Measurements from ENCODE around the gene ITGAL. TPM values are rescaled to one million over a fixed set of nuclear protein-coding genes. Genes with fewer than 3 reads are reported as not detected.

ITGAL gene
- total and polyA plus RNA-seq, 10 donors = 26.6 to 212 (median 130) TPM

DNA sequence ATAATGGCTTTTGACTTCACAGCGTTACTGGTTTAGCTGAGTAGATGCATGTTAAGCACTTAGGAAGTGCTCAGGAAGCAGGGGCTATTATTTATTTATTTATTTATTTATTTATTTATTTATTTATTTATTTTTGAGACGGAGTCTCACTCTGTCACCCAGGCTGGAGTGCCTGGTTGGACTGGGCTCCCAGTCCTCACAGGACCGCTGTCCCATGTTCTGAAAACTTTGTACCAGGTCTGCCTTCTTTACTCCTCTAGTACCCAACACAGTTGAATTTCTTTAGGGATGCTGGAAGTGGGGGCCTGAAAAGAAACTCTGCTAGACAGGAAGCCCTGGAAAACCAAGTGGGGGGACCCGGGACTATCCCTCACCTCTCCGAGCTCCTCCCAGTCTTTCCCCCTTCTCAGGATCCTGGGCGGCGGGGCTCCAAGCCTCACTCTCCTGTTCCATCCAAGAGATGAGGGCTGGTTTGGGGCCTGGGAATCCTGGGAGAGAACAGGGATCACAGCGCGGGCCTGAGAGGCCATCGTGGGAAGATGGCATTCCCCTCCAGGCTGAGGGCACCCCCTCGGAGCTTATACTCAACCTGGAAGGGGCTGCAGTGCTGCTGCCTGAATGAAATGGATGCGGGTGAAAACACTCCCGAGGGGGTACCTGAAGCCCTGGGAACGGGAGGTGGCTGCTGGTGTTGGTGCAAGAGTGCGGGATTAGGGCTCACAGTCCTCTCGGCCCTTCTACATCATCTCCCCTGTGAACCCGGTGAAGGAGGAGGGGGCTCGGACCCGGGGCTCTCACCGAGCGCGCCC lies 98.3 kb downstream of the ITGAL start:
- H3K36me3 ChIP-seq = peaks cover 0 to 6% (median 2%) of the 10 kb centered on the region in 6 donors
- no peaks in the 10 kb centered on the region for H3K9me3 ChIP-seq
- peak; percentile 79 for DNase-seq
- H3K27ac ChIP-seq = peak overlapping the region; percentile 93 to 100 (median 98)
- TF ChIP-seq POLR2A (IDR thresholded peaks at IDR 0.05) = no peak
- TF ChIP-seq POLR2AphosphoS5 (IDR thresholded peaks at IDR 0.05) = no peak
- TF ChIP-seq, protein P1, sequence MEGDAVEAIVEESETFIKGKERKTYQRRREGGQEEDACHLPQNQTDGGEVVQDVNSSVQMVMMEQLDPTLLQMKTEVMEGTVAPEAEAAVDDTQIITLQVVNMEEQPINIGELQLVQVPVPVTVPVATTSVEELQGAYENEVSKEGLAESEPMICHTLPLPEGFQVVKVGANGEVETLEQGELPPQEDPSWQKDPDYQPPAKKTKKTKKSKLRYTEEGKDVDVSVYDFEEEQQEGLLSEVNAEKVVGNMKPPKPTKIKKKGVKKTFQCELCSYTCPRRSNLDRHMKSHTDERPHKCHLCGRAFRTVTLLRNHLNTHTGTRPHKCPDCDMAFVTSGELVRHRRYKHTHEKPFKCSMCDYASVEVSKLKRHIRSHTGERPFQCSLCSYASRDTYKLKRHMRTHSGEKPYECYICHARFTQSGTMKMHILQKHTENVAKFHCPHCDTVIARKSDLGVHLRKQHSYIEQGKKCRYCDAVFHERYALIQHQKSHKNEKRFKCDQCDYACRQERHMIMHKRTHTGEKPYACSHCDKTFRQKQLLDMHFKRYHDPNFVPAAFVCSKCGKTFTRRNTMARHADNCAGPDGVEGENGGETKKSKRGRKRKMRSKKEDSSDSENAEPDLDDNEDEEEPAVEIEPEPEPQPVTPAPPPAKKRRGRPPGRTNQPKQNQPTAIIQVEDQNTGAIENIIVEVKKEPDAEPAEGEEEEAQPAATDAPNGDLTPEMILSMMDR (IDR thresholded peaks at IDR 0.05 in 8 of 11, conservative IDR thresholded peaks at IDR 0.05 in 3 of 11) = no peak
- intact Hi-C loops (cut with DNase I; ENCODE audit: low total_unique reads) = no loop called here
- no peaks in the 10 kb centered on the region for H3K27me3 ChIP-seq (replicated peaks in 1 of 7)
- H3K4me1 ChIP-seq = peaks cover 26 to 62% (median 47%) of the 10 kb centered on the region in 6 donors
- peak overlapping the region; percentile 43 to 76 (median 60) for H3K4me3 ChIP-seq
- 11 to 16% (median 12%) methylated on average over 14 to 22 of the region's 22 CpGs for WGBS, 5 donors

DNA sequence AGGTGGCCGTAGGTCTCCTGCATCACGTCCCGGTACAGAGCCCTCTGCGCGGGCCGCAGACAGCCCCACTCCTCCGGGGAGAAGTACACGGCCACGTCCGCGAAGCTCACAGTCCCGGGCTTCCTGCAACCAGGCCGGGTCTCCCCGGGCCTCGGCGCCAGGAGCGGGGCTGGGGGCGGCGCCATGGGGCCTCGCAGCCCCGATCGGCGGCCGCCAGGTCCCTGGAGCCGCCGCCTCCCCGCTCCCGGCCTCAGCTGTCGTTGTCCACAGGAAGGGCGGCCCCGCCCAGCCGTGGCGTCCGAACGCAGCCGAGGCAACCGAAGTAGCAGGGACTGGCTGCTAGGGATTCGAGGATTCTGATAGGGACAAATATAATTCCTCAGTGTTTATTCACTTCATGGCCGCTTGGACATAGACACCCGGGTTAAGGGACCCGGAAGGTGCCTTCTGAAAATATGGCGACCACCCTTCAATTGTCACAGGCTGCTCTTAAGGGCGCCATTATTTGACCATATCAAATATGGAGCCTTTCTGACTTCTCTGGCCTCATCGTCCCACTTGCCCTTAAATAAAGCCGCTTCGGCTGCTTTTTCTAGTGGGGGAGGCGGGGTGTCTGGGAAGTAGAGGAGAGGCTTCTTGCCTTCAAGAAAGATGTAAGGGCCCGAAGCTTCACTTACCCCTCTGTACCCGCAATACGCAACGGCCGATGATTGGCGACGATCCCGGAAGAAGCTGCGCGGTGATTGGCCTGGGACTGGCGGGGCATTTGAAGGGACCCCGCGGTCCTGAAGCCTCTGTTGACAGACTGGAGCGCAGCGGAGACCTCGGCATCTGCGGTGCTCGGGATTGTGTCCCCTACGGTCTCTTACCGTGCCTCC lies 99.1 kb downstream of the ITGAL start, which contains the start of gene ZNF688:
ZNF688 (minus strand) TSS at position 270 of the 878 bp plus-strand sequence; CDS start at position 185, 85 bp downstream.
- intact Hi-C loops (cut with DNase I; ENCODE audit: low total_unique reads) = no loop called here

More for the DNA sequence above, 99.1 kb downstream of the ITGAL start, which contains the start of gene ZNF688:
- Histone ChIP-seq H3K4me1 (peaks cover 26 to 62% (median 47%) of the 10 kb centered on the region in 6 donors), H3K9me3 (no peaks in the 10 kb centered on the region), H3K27me3 (replicated peaks in 1 of 7) (no peaks in the 10 kb centered on the region), H3K36me3 (peaks cover 0 to 15% (median 2%) of the 10 kb centered on the region in 6 donors), H3K27ac (peak within 1 kb of the TSS; percentile 93 to 100 (median 98)), H3K4me3 (peak within 1 kb of the TSS; percentile 43 to 76 (median 60))
- TF ChIP-seq POLR2A (IDR thresholded peaks at IDR 0.05) (peak in 2 of 3 donors; percentile 28 to 67), POLR2AphosphoS5 (IDR thresholded peaks at IDR 0.05) (peak; percentile 79 to 87 (median 84))
- TF ChIP-seq, protein P1 (IDR thresholded peaks at IDR 0.05 in 8 of 11, conservative IDR thresholded peaks at IDR 0.05 in 3 of 11) = peak in 2 of 11 experiments; percentile 14 to 25
- peak; percentile 97 for DNase-seq
- 0 to 2% (median 0%) methylated on average over 22 to 67 of the region's 67 CpGs for WGBS, 5 donors

Small RNA genes within 50 kb of the gene (microRNA-seq; reads per million reads assigned to microRNA genes)
- 0.36 to 4.2 (median 1.1) reads per million in 3 donors for gene MIR4518

Small RNA genes within 50 kb of the gene (small RNA-seq; reads per million reads assigned to genes)
- gene MIR4518 (0 reads per million in 4 donors), gene RF00019 (0 reads per million in 4 donors), gene RNU7-61P (0 reads per million in 4 donors)

Other genes starting within 250 kb of the ITGAL start
- 10 to 100 TPM in 3 of 7 donors, 1 to 10 TPM in 4; 2.7 to 41.9 (median 6.8) TPM for gene NPIPB13, start 224.3 kb upstream of the ITGAL start, total RNA-seq
- 1 to 10 TPM; 3.9 to 7.8 (median 4.9) TPM for gene NPIPB13, start 224.3 kb upstream of the ITGAL start, polyA plus RNA-seq
- 10 to 100 TPM; 33.9 to 60.0 (median 55.8) TPM for gene CD2BP2, start 117.4 kb upstream of the ITGAL start, total RNA-seq
- 10 to 100 TPM; 27.8 to 42.9 (median 42.9) TPM for gene CD2BP2, start 117.4 kb upstream of the ITGAL start, polyA plus RNA-seq
- 10 to 100 TPM; 32.5 to 50.4 (median 45.8) TPM for gene TBC1D10B, start 102.2 kb upstream of the ITGAL start, total RNA-seq
- gene TBC1D10B, start 102.2 kb upstream of the ITGAL start, polyA plus RNA-seq = 10 to 100 TPM; 17.3 to 33.3 (median 22.5) TPM
- gene MYL11, start 97.9 kb upstream of the ITGAL start, total RNA-seq = 1 to 10 TPM in 1 of 7 donors, not detected in 6; 1.4 TPM
- 1 to 10 TPM; 2.7 to 4.3 (median 2.8) TPM for gene MYL11, start 97.9 kb upstream of the ITGAL start, polyA plus RNA-seq
- gene SEPTIN1, start 90.2 kb upstream of the ITGAL start, total RNA-seq = 100 to 1,000 TPM in 1 of 7 donors, 10 to 100 TPM in 6; 38.5 to 105 (median 72.4) TPM
- 100 to 1,000 TPM; 154 to 199 (median 179) TPM for gene SEPTIN1, start 90.2 kb upstream of the ITGAL start, polyA plus RNA-seq
- 10 to 100 TPM in 3 of 7 donors, 1 to 10 TPM in 4; 7.1 to 10.4 (median 9.5) TPM for gene ZNF48, start 77.3 kb upstream of the ITGAL start, total RNA-seq
- 1 to 10 TPM; 2.7 to 5.7 (median 3.5) TPM for gene ZNF48, start 77.3 kb upstream of the ITGAL start, polyA plus RNA-seq
- gene ZNF771, start 65.1 kb upstream of the ITGAL start, total RNA-seq = 10 to 100 TPM in 1 of 7 donors, 1 to 10 TPM in 6; 2.2 to 10.2 (median 3.1) TPM
- 1 to 10 TPM; 2.3 to 3.7 (median 3.1) TPM for gene ZNF771, start 65.1 kb upstream of the ITGAL start, polyA plus RNA-seq
- gene DCTPP1, start 42.7 kb upstream of the ITGAL start, total RNA-seq = 10 to 100 TPM; 17.6 to 36.3 (median 28.6) TPM
- 10 to 100 TPM; 25.5 to 49.1 (median 41.9) TPM for gene DCTPP1, start 42.7 kb upstream of the ITGAL start, polyA plus RNA-seq
- gene SEPHS2, start 26.9 kb upstream of the ITGAL start, total RNA-seq = 10 to 100 TPM; 35.5 to 54.7 (median 43.7) TPM
- 10 to 100 TPM; 42.4 to 56.0 (median 49.5) TPM for gene SEPHS2, start 26.9 kb upstream of the ITGAL start, polyA plus RNA-seq
- 10 to 100 TPM; 17.2 to 27.3 (median 25.5) TPM for gene ZNF768, start 53.8 kb downstream of the ITGAL start, total RNA-seq
- gene ZNF768, start 53.8 kb downstream of the ITGAL start, polyA plus RNA-seq = 10 to 100 TPM; 17.0 to 33.1 (median 21.6) TPM
- 10 to 100 TPM in 6 of 7 donors, 1 to 10 TPM in 1; 7.7 to 16.1 (median 14.0) TPM for gene ZNF747, start 62.1 kb downstream of the ITGAL start, total RNA-seq
- gene ZNF747, start 62.1 kb downstream of the ITGAL start, polyA plus RNA-seq = 1 to 10 TPM; 5.9 to 8.3 (median 6.4) TPM
- 10 to 100 TPM; 11.6 to 18.6 (median 13.5) TPM for gene ZNF764, start 85.6 kb downstream of the ITGAL start, total RNA-seq
- gene ZNF764, start 85.6 kb downstream of the ITGAL start, polyA plus RNA-seq = 1 to 10 TPM; 3.4 to 7.4 (median 4.1) TPM
- gene ZNF688, start 99.0 kb downstream of the ITGAL start, total RNA-seq = 10 to 100 TPM; 10.7 to 26.3 (median 19.7) TPM
- gene ZNF688, start 99.0 kb downstream of the ITGAL start, polyA plus RNA-seq = 10 to 100 TPM; 27.5 to 43.5 (median 40.8) TPM
- gene ZNF785, start 113.0 kb downstream of the ITGAL start, total RNA-seq = 10 to 100 TPM; 16.5 to 22.1 (median 18.6) TPM
- 1 to 10 TPM; 3.1 to 7.1 (median 3.5) TPM for gene ZNF785, start 113.0 kb downstream of the ITGAL start, polyA plus RNA-seq
- gene ZNF689, start 137.6 kb downstream of the ITGAL start, total RNA-seq = 10 to 100 TPM in 5 of 7 donors, 1 to 10 TPM in 2; 6.3 to 14.6 (median 11.4) TPM
- gene ZNF689, start 137.6 kb downstream of the ITGAL start, polyA plus RNA-seq = 1 to 10 TPM; 3.5 to 5.0 (median 3.7) TPM
- gene PRR14, start 178.2 kb downstream of the ITGAL start, total RNA-seq = 10 to 100 TPM; 51.2 to 77.8 (median 61.8) TPM
- 100 to 1,000 TPM in 2 of 3 donors, 10 to 100 TPM in 1; 68.4 to 178 (median 148) TPM for gene PRR14, start 178.2 kb downstream of the ITGAL start, polyA plus RNA-seq
- 100 to 1,000 TPM in 4 of 7 donors, 10 to 100 TPM in 3; 47.5 to 118 (median 102) TPM for gene FBRS, start 185.7 kb downstream of the ITGAL start, total RNA-seq
- gene FBRS, start 185.7 kb downstream of the ITGAL start, polyA plus RNA-seq = 10 to 100 TPM; 25.8 to 62.7 (median 43.7) TPM
- gene SRCAP, start 226.4 kb downstream of the ITGAL start, total RNA-seq = 10 to 100 TPM; 52.8 to 85.7 (median 72.7) TPM
- 10 to 100 TPM in 1 of 3 donors, 1 to 10 TPM in 2; 1.2 to 19.0 (median 1.4) TPM for gene SRCAP, start 226.4 kb downstream of the ITGAL start, polyA plus RNA-seq